Right ventricle myocardium superior (tissue), 1 donor: ENCODE results near the gene SERGEF. TPM values are rescaled to one million over a fixed set of nuclear protein-coding genes. Genes with fewer than 3 reads are reported as not detected.
A peak's percentile ranks its signal among the peaks of the same experiment; 100 is the strongest.

Experiments
- ATAC-seq: fragments of 200-7000 bp; cut with Tn5 transposase; one replicate; pipeline ENCODE4 v1.9.1; 2020; ENCODE audit warnings: mild to moderate bottlenecking; ENCODE audit not compliant: poor library complexity
- DNase-seq: peaks from one replicate; pipeline ENCODE4 v3.0.0-alpha.2; 2020
- intact Hi-C: fragments of 100-400 bp; cut with DNase I; formaldehyde crosslinking; loops from one replicate; pipeline ENCODE4 v1.11.2; 2022
- total RNA-seq: library from RNA; stranded (reverse); fragmentation: NEBNext Ultra II Directional; extraction: Animal tissue kit (Norgen Biotek cat#: 25700); gene quantifications from one replicate; pipeline ENCODE4 v1.2.1, GENCODE V29; 2021
- donor health status: DM: no; HTN: yes; CAD: no; lungs with severe emphysema.

Gene SERGEF
- total RNA-seq, 1 donor from 2014 or later, result 14.7 TPM

GRCh38 chr11:17810746-17811145 lies 202.1 kb downstream of the SERGEF start:
- intact Hi-C loops, result no loop called here
- ATAC-seq (peak; percentile 42), DNase-seq (no peak)

GRCh38 chr11:17810041-17810440 lies 202.8 kb downstream of the SERGEF start:
- DNase-seq (no peak), ATAC-seq (no peak)
- intact Hi-C loops, result no loop called here

GRCh38 chr11:17807034-17807433 lies 205.8 kb downstream of the SERGEF start:
- ATAC-seq (no peak), DNase-seq (no peak)
- intact Hi-C loops, result no loop called here

DNA sequence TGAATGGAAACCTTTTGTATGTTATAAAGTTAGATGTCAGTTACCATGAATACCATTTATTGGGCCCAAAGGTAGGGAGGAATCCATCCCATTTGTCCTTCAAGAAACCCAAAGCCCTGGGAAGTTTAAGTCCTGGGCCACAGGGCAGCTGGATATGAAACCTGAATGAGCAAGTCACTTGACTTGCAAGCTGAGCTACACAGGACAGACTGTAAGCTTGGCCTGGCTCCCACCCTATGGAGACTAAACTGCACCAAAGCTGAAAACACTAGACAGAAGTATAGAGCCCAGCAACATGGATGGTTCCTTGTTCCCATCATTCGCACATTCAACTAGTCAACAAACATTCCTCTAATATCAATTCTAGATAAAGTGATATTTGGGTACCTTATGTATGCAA lies 207.0 kb downstream of the SERGEF start:
- ATAC-seq (peak; percentile 68), DNase-seq (no peak)
- intact Hi-C loops, result no loop called here

- ATAC-seq (no peak), DNase-seq (no peak)
- intact Hi-C loops, result no loop called here
Measured at GRCh38 chr11:17805043-17805442, 207.8 kb downstream of the SERGEF start.

- DNase-seq (no peak), ATAC-seq (no peak)
Measured at GRCh38 chr11:17803754-17804334, 209.0 kb downstream of the SERGEF start.

DNA sequence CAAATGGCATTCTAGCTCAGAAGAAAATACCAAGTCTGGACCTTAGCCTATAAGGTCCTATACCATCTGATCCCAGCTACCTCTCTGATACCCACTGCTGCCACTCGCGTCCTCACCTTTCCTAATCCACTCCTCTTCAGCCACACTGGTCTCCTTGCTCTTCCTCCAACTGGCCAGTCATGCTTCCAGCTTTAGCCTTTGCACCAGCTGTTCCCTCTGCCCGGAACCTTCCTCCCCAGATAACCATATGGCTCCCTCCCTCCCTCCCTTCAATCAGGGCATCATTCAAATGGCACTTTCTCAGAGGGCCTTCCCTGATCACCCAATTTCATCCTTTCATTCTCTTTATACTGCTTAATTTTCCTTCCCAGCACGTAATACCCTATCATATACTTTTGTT lies 210.4 kb downstream of the SERGEF start:
- no peak for ATAC-seq
- intact Hi-C loops, result no loop called here
- DNase-seq, result no peak

More at GRCh38 chr11:17803754-17804334, 209.0 kb downstream of the SERGEF start:
- intact Hi-C loops, result no loop called here

DNA sequence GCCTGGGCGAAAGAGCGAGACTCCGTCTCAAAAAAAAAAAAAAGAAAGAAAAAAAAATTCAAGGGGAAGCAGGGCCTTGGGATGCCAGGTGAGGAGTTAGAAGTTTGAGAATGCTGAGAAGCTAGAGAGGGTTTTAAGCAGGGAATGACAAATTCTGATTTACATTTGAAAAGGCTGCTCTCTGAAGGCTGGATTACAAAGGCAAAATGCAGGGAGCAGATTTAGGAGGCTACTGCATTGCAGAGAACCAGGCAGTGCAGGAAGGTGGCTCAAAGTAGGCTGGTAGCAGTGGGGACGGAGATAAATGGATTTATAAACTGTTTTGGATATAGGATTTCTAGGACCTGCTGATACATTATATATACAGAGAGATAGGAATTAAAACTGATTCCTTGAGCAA lies 211.7 kb downstream of the SERGEF start:
- intact Hi-C loops, result no loop called here
- ATAC-seq (no peak), DNase-seq (no peak)

DNA sequence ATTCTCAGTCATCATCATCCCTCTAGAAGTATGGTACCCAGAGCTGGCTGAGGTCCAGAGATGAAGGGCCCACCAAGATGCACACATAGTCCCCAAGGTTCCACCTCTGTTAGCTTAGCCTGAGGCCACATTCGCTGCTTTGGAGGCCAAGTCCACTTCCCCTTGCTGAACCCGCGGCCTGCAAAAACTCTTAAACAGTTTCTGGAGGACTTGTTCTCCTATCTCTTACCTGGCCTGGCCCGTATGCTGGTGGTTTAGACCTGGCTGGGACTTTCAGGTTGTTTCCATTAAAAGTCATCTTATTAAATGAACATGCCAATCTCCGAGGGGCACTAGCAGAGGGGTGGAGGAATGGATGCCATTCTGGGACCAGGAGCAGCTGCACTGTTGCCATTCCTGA lies 213.7 kb downstream of the SERGEF start:
- DNase-seq (no peak), ATAC-seq (no peak)
- intact Hi-C loops, result no loop called here

GRCh38 chr11:17798716-17799115 lies 214.1 kb downstream of the SERGEF start:
- no peak for DNase-seq
- peak; percentile 87 for ATAC-seq
- intact Hi-C loops, result no loop called here

GRCh38 chr11:17798253-17798652 lies 214.6 kb downstream of the SERGEF start:
- peak; percentile 91 for ATAC-seq
- DNase-seq, result peak; percentile 73
- intact Hi-C loops, result no loop called here

- intact Hi-C loops, result no loop called here
- DNase-seq (no peak), ATAC-seq (no peak)
Measured at GRCh38 chr11:17796154-17796553, 216.7 kb downstream of the SERGEF start.

GRCh38 chr11:17794981-17795380 lies 217.9 kb downstream of the SERGEF start:
- intact Hi-C loops, result no loop called here
- DNase-seq (no peak), ATAC-seq (no peak)

DNA sequence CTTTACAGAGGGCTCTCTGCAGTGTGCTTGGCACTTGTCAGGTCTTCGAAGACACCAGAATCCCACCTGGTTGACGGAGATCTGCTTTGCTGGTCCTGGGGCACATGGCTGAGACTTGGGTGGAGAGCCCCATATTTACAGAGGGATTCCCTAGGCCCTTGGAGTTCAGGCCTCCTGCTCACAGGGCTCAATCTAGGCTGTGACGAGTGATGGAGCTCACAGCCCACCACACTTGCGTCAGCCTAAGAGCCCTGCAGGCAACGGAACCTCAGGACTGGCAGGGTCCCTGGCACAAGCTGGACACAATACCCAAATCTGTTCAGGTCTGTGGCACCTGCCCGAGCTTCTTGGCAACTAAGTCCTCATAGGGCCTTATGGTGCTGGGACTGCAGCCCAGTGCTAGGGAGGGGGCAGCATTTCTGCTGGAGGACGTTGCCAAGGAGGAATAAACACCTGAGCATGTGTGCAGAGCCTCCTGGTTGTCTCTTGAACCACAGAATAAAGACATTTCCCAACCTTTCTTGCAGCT lies 219.1 kb downstream of the SERGEF start:
- intact Hi-C loops, result no loop called here
- no peak for ATAC-seq
- DNase-seq, result no peak

DNA sequence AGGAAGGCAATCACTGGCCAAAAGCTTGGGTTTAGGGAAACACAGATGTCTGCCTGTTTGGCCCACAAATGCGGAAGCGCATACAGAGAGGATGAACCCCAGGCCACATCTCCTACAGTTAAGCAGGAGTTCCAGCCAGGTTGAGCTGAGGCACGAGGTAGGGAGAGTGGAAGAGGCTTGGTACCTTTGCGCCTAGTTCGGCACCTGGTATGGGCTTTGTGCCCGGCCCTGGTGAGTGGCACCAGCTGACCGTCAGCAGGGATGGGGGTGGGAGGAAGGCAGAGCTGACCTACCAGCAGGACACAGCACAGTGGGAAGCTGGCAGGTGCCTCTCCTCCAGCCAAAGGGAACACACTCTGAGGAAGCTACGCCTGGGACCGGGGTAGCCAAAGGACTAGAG lies 220.7 kb downstream of the SERGEF start:
- no peak for ATAC-seq
- DNase-seq, result no peak
- intact Hi-C loops, result no loop called here

GRCh38 chr11:17791144-17791543 lies 221.7 kb downstream of the SERGEF start:
- ATAC-seq (no peak), DNase-seq (no peak)
- intact Hi-C loops, result no loop called here

DNA sequence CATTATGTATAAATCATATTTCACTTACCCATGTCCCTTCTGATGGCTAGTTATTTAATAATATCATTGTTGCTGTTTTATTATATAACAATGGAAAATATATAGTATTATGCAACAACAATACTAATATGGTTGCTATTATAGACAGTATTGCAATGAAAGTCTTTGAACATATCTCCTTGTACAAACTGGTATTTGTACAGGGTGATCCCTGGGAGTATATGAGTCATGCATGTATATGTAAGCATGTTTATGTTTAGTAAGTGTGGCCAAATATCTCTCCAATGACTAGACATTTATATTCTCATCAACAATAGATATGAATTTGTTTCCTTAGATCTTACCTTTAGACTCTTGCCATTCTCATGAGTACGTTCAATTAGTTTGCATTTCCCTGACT lies 222.4 kb downstream of the SERGEF start:
- ATAC-seq, result no peak
- intact Hi-C loops, result no loop called here
- DNase-seq, result no peak

GRCh38 chr11:17788084-17788483 lies 224.8 kb downstream of the SERGEF start:
- no peak for DNase-seq
- intact Hi-C loops, result no loop called here

DNA sequence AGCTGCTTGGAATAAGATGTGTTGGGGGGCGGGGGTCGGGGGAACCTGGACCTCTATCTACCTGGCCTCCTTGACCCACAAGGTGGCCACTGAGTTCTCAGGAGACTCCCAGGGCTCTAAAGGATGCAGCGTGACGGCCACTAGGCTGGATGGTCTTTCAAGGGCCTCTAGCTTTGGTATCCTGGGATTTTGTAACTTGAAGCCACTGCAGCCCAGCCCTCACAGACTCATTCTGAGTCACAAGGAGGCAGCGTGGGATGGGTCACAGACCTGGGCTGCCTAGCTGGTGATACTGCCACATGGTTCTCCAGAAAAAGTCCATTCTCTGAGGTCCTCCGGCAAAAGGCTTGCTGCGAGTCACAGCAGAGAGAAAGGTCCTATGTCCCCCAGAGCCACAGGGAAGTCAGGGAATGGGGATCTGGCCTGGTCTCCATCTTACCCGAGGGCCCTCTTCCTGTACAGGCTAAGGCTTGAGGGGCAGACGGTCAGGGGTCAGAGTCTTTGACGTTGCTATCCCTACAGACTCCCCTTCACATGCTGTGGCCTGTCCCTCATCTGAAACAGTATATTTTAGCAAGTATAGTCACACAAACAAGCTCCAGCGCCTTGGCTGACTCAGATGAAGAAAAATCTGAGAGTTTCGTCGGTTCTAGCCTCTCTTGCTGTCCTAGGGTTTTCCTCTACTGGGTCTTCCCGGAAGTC lies 225.9 kb downstream of the SERGEF start:
- intact Hi-C loops, result no loop called here
- DNase-seq (no peak), ATAC-seq (no peak)

More at GRCh38 chr11:17788084-17788483, 224.8 kb downstream of the SERGEF start:
- ATAC-seq, result no peak

DNA sequence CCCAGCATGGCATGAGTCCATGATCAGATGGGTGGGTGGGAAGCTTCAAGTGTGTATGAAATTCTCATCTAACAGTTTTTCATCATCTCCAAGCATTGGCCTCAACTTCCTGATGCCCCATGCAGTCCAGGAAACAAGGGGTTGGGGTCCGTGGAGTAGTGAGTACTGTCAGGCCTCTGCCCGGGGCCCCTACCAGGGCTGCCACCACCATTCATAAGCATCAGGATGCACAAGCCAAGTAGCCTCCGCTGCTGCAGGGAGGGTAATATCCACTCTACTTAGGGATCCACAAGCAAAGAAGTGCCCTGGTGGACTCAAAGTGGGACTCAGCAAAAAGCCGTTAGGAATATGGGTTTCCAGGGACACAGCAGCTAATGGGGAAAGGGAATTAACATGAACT lies 229.0 kb downstream of the SERGEF start:
- no peak for DNase-seq
- no peak for ATAC-seq
- intact Hi-C loops, result no loop called here
